ENCODE results near the gene AMPD1.

- TF ChIP-seq CTCF (IDR thresholded peaks at IDR 0.05) (no peak), EZH2 (IDR thresholded peaks at IDR 0.05) (no peak)
These were observed 56.4 kb downstream of the AMPD1 start for GRCh38 chr1:114638910-114639309.
